ENCODE data around the gene SH2D5.
A peak's percentile ranks its signal among the peaks of the same experiment; 100 is the strongest.

Gene SH2D5

GRCh38 chr1:20712215-20712577, 20.3 kb downstream of the SH2D5 start:
- DNase-seq, result no peak

- DNase-seq, result no peak
Measured at GRCh38 chr1:20711285-20712214, 21.0 kb downstream of the SH2D5 start.

GRCh38 chr1:20710469-20711284, 21.8 kb downstream of the SH2D5 start:
- DNase-seq, result no peak

GRCh38 chr1:20709868-20710267, 22.6 kb downstream of the SH2D5 start:
- DNase-seq, result no peak

GRCh38 chr1:20708891-20709290, 23.6 kb downstream of the SH2D5 start:
- DNase-seq, result no peak

GRCh38 chr1:20708057-20708456, 24.4 kb downstream of the SH2D5 start:
- DNase-seq, result no peak

- DNase-seq, result no peak
Measured at GRCh38 chr1:20706841-20707240, 25.7 kb downstream of the SH2D5 start.

- DNase-seq, result no peak
Measured at GRCh38 chr1:20705203-20705755, 27.2 kb downstream of the SH2D5 start.

- DNase-seq, result no peak
Measured at GRCh38 chr1:20704390-20705202, 27.9 kb downstream of the SH2D5 start.

GRCh38 chr1:20703124-20703756, 29.3 kb downstream of the SH2D5 start:
- no peak for DNase-seq

GRCh38 chr1:20702416-20702815, 30.1 kb downstream of the SH2D5 start:
- no peak for DNase-seq

- no peak for DNase-seq
Measured at GRCh38 chr1:20701847-20702246, 30.7 kb downstream of the SH2D5 start.

GRCh38 chr1:20701446-20701845, 31.1 kb downstream of the SH2D5 start:
- no peak for DNase-seq

- no peak for DNase-seq
Measured at GRCh38 chr1:20700636-20701215, 31.8 kb downstream of the SH2D5 start.

GRCh38 chr1:20699558-20699957, 32.9 kb downstream of the SH2D5 start:
- no peak for DNase-seq

GRCh38 chr1:20698195-20698910, 34.1 kb downstream of the SH2D5 start:
- DNase-seq, result no peak

GRCh38 chr1:20697563-20697962, 34.9 kb downstream of the SH2D5 start:
- no peak for DNase-seq

GRCh38 chr1:20696397-20697333, 35.8 kb downstream of the SH2D5 start:
- peak; percentile 80 to 91 for DNase-seq

- DNase-seq, result no peak
Measured at GRCh38 chr1:20695515-20695914, 37.0 kb downstream of the SH2D5 start.

GRCh38 chr1:20693623-20694022, 38.9 kb downstream of the SH2D5 start:
- DNase-seq, result no peak

All from NCI-H446 (cell line).